ENCODE results near the gene RNF217.

RNF217 gene

GRCh38 chr6:125140808-125141207, 178.6 kb downstream of the RNF217 start:
- H3K4me1 Mint-ChIP-seq: no peaks in the 10 kb centered on the region
- H3K4me3 Mint-ChIP-seq: no peak overlapping the region
- no peak for DNase-seq
- no peaks in the 10 kb centered on the region for H3K36me3 Mint-ChIP-seq (ENCODE audit: low read depth)
- H3K9me3 Mint-ChIP-seq: no peaks in the 10 kb centered on the region
- no peak overlapping the region for H3K27ac Mint-ChIP-seq
- ATAC-seq: no peak
- peaks cover under 1% of the 10 kb centered on the region for H3K27me3 Mint-ChIP-seq

All from activated naive CD8-positive, alpha-beta T cell treated with anti-CD3 and anti-CD28 coated beads, Interleukin-2, amount 50 U/mL, for 24 hours (primary cell).